Activated naive CD8-positive, alpha-beta T cell treated with anti-CD3 and anti-CD28 coated beads, Interleukin-2, amount 50 U/mL, for 16 hours (primary cell): ENCODE results near the gene RAX2.
"Not testable (repeated sequence)": the region's sequence is repeated elsewhere in the genome, so short reads cannot be mapped to it uniquely, and the experiment has no call there.

Source experiments
- DNase-seq: peaks from one replicate; pipeline ENCODE4 v3.0.0-alpha.2; 2020; ENCODE audit warnings: low read depth, low spot score

RAX2 gene

GRCh38 chr19:3760871-3761361 lies 11.1 kb downstream of the RAX2 start:
- DNase-seq: no peak

- DNase-seq: no peak
Measured at GRCh38 chr19:3759482-3760254, 12.4 kb downstream of the RAX2 start.

DNA sequence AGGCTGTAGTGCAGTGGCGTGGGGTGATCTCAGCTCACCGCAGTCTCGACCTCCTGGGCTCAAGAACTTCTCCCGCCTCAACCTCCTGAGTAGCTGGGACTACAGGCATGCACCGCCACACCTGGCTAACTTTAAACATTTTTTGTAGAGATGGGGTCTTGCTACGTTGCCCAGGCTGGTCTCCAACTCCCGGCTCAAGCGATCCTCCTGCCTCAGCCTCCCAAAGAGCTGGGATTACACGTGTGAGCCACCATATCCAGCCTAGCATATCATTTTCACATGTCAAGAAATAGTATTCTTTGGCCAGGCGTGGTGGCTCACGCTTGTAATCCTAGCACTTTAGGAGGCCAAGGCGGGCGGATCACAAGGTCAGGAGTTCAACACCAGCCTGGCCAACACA lies 13.7 kb downstream of the RAX2 start:
- not testable (repeated sequence) for DNase-seq

DNA sequence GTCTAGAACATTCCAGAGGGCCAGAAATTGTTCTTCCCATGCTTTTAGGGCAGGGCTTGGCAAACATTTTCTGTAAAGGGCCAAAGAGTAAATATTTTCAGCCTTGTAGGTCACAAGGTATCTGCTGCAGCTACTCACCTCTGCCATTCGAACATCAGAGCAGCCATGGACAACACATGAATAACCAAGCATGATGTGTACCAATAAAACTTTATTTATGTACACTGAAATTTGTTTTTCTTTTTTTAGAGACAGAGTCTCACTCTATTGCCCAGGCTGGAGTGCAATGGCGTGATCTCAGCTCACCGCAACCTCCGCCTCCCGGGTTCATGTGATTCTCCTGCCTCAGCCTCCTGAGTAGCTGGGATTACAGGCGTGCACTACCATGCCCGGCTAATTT lies 14.3 kb downstream of the RAX2 start:
- DNase-seq: not testable (repeated sequence)

DNA sequence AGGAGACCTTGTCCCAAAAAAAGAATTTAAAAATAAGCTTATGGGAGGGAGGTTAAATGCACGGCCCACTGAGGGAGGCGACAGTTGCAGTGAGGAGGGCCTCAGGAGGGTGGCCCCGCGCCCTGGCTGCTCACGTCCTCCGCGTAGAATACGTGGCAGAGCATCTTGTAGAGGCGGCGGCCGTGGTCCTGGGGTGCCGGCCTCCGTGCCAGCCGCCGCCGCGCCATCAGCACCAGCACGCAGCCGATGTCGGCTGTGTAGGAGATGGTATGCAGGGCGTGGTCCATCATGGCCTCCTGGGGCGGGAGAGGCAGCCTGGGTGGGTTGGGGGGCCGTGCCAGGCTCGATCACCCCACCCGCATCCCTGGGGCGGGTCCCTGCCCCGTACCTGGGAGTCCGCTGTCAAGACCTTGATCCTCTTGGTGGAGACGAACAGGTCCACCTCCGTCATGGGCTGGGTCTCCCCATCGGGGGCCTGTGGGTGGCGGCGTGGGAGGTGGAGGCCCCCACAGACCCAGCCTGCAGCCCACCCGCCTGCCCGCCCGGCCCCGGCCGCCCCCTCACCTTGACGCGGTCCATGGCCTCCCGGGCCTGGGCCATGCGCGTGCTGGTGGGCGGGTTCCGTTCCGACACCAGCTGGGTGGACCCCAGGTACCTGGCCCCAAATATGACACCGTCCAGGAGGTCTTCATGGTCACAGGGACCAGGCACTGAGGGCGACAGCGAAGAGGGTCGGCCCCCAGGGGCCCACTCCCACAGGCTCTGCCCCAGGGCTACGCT lies 18.2 kb downstream of the RAX2 start:
- no peak for DNase-seq

DNA sequence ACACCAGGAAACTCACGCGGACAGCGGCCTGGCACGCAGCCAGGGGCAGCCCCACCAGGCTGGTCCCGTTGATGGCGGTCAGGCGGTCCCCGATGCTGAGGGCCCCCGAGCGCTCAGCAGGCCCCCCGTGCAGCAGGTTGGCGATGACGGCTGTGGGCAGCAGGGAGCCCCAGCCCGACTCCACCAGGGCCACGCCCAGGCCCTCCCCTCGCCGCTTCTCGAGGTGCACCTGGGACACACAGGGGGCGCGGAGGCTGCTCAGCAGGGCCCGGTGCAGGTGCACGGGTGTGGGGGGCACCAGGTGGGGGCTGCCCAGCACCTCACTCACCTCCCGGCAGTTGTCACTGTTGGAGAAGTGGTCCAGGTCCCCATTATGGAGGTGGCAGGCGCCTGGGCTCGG lies 19.5 kb downstream of the RAX2 start:
- no peak for DNase-seq

GRCh38 chr19:3751236-3751635 lies 20.8 kb downstream of the RAX2 start:
- no peak for DNase-seq

DNA sequence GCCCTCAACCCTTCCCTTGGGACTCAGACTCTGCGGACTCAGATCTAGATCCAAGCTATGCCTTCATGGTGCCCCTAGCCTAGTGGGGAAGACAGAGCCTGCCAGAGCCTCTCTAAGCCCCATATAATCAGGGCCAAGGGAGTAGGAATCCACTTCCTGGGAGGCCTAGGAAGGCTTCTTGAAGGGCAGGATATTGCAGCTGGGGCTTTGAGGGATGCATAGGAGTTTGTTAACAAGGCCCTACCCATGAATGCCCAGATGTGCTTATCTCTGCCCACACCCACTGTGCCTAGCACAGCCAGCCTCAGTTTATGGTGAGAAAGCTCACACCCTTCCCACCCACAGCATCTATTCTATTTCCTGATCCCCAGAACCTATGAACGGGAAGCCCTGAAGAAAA lies 21.8 kb downstream of the RAX2 start:
- no peak for DNase-seq

- no peak for DNase-seq
Measured at GRCh38 chr19:3748965-3749364, 23.1 kb downstream of the RAX2 start.

GRCh38 chr19:3746371-3747056 lies 25.5 kb downstream of the RAX2 start:
- no peak for DNase-seq

- DNase-seq: no peak
Measured at GRCh38 chr19:3745363-3746045, 26.5 kb downstream of the RAX2 start.

DNA sequence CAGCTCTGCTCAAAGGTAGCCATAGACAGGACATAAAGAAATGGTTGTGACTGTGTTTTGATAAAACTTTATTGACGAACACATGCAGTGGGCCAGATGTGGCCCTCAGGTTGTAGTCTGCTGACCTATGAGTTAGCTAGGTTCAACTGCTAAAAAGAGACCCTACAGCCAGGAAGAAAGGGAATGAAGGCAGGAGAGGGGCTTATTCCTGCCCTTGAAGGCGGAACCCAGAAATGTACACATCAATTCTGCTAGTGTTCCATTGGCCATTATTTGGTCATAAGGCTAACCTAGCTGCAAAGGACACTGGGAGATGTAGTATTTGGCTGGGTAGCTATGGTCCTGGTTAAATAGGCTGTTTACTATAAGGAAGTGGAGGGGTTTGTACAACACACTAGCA lies 28.5 kb downstream of the RAX2 start:
- DNase-seq: no peak

DNA sequence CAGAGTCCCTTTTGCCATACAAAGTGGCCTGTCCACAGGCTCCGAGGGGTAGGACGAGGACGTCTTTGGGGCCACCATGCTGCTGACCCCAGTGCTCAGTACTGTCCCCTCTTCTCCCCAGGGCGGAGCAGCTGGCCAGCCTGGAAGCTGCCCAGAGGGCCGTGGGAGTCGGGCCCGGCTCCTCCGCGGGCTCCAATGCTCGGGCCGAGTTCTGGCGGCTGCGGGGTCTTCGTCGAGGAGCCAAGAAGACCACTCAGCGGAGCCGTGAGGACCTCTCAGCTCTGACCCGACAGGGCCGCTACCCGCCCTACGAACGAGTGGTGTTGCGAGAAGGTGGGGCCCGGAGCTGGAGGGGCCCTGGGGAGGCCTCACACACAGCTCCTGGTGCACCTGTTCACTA lies 31.6 kb downstream of the RAX2 start:
- no peak for DNase-seq

DNA sequence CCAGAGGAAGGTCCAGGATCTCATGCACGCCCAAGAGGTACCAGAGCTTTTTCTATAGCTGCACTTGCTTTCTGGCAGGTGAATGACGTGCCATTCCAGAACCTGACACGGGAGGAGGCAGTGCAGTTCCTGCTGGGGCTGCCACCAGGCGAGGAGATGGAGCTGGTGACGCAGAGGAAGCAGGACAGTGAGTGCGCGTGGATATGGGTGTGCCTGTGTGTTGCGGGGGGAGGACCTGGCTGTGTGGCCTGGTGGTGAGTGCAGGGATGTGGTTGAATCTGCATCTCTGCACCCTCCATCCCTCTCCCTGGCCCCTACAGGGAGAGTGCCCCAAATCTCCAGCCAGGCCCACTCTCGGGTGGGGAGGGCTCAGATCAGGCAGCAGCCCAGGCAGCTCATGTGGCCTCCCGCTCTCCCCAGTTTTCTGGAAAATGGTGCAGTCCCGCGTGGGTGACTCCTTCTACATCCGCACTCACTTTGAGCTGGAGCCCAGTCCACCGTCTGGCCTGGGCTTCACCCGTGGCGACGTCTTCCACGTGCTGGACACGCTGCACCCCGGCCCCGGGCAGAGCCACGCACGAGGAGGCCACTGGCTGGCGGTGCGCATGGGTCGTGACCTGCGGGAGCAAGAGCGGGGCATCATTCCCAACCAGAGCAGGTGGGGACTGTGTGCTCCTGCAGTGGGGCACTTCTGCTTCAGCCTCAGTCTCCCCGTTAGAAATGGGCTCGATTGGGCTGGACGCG lies 33.4 kb downstream of the RAX2 start:
- DNase-seq: no peak

DNA sequence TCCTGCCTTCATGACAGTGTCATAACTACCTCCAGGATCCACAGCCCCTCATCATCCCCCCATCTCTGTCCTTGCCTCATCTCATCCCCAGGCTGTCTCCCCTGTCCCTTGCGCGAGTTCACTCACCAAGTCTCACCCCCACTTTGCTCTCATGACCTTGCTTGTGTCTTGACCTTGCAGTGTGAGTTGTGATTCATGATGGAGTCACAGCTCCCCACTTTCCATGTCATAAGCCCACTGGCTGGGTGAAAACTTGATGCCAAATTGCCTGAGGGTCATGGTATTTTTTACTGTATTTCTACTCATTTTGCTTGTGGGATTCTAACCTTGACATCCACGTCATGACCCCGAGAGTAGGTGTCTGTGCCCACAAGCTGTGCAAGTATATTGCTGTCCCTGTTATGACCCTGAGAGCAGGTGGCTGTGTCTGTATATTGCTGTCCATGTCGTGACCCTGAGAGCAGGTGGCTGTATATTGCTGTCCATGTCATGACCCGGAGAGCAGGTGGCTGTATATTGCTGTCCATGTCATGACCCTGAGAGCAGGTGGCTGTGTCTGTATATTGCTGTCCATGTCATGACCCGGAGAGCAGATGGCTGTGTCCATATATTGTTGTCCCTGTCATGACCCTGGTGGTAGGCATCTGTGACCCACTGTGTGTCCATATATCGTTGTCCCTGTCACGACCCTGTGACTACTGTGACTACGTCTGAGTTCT lies 34.4 kb downstream of the RAX2 start:
- DNase-seq: no peak

DNA sequence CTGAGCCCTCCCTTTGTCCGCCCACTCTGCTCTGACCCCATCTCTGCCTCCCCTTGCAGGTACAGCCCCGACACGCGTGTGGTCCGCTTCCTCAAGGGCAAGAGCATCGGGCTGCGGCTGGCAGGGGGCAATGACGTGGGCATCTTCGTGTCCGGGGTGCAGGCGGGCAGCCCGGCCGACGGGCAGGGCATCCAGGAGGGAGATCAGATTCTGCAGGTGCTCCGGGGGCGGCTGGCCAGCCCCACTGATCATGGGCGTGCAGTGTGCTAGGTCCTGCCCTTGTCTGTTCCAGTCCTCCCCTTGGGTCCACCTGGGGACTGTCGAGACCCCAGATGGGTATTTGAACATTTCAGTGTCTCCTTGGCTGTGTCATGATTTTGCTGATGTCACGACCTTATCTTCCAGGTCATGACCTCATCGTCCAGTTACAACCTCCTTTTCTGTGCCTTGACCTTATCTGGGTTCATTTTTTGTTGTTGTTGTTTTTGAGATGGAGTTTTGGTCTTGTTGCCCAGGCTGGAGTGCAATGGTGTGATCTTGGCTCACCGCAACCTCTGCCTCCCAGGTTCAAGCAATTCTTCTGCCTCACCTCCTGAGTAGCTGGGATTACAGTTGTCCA lies 35.8 kb downstream of the RAX2 start:
- no peak for DNase-seq

DNA sequence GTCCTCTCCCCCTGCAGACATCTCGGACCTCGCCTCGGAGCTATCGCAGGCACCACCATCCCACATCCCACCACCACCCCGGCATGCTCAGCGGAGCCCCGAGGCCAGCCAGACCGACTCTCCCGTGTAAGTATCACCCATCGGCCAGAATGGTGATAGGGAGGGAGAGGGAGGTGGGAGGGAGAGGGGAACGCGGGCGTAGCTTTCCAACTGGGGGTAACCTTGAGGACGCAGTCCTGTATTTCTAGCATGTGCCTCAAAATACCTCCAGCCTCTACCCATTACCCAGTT lies 37.8 kb downstream of the RAX2 start:
- no peak for DNase-seq

GRCh38 chr19:3733549-3734309 lies 38.3 kb downstream of the RAX2 start:
- DNase-seq: no peak

DNA sequence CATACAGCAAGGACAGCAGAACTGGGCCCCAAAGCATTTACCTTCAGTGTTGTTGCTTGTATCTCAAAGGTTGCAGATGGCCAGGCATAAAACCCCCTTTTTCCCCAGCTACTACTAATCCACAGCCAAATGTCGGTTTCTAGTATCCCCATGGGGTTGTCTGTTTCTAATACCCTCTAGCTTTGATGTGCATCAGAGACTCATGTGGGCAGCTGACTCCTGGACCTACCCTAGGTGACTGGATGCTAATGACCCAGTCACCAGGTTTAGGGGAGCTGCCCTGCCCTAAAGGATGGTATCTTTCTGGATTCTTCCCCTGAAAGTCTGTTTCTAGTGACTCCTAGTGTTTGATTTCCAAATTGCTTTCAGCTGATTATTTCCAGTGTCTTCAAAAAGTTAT lies 39.9 kb downstream of the RAX2 start:
- DNase-seq: no peak
